Osteocyte (in vitro differentiated cells): ENCODE measurements around the gene AKNA. TPM values are rescaled to one million over a fixed set of nuclear protein-coding genes. Genes with fewer than 3 reads are reported as not detected.

ENCODE experiments used
- DNase-seq: peaks from one replicate; pipeline ENCODE4 v3.0.0; 2021; ENCODE audit warnings: mixed read lengths; ENCODE audit not compliant: unreplicated experiment; ENCODE audit errors: extremely low spot score
- H3K27ac Mint-ChIP-seq: one replicate; pipeline ENCODE4 v1.8.0; 2021; ENCODE audit warnings: mild to moderate bottlenecking, mixed read lengths; ENCODE audit not compliant: unreplicated experiment
- H3K27me3 Mint-ChIP-seq: one replicate; pipeline ENCODE4 v1.8.0; 2021; ENCODE audit warnings: mixed read lengths; ENCODE audit not compliant: unreplicated experiment
- H3K36me3 Mint-ChIP-seq: one replicate; pipeline ENCODE4 v1.8.0; 2021; ENCODE audit warnings: mixed read lengths; ENCODE audit not compliant: unreplicated experiment
- H3K4me1 Mint-ChIP-seq: one replicate; pipeline ENCODE4 v1.8.0; 2021; ENCODE audit warnings: mixed read lengths; ENCODE audit not compliant: unreplicated experiment
- H3K4me3 Mint-ChIP-seq: one replicate; pipeline ENCODE4 v1.8.0; 2021; ENCODE audit warnings: mild to moderate bottlenecking, moderate library complexity, mixed read lengths; ENCODE audit not compliant: unreplicated experiment
- H3K9me3 Mint-ChIP-seq: one replicate; pipeline ENCODE4 v1.8.0; 2021; ENCODE audit warnings: mixed read lengths; ENCODE audit not compliant: unreplicated experiment
- total RNA-seq: library from RNA; stranded (reverse); gene quantifications from 2 replicates; pipeline ENCODE4 v1.2.1, GENCODE V29; 2021
- TF ChIP-seq, protein P1 (sequence below): fragments of 200-600 bp; sonication (generic); IDR thresholded peaks from 2 replicates; pipeline ENCODE4 v1.5.0; 2021; ENCODE audit warnings: antibody characterized with exemption, mild to moderate bottlenecking, moderate library complexity

Gene AKNA
- total RNA-seq, 1 donor from 2014 or later = 36.0 TPM

DNA sequence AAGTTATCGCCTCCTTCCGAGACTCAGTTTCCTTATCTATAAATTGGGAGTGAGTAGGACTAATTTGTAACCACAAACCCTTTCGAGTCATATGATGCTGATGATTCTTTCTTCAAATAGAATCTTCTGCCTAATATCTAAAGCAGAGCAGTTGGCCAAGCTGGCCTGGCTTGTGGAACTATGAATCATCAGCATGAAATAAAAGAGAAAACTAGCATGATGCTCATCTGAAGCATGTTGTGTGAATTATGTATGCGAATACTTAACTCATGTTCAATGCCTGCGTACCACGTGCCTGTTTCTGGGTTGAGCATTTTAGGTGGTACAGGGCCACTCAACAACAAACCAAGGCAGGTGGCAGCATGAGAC lies 79.9 kb downstream of the AKNA start:
- DNase-seq = no peak
- no peak overlapping the region for H3K4me3 Mint-ChIP-seq
- H3K36me3 Mint-ChIP-seq = peaks cover 19% of the 10 kb centered on the region
- TF ChIP-seq, protein P1, sequence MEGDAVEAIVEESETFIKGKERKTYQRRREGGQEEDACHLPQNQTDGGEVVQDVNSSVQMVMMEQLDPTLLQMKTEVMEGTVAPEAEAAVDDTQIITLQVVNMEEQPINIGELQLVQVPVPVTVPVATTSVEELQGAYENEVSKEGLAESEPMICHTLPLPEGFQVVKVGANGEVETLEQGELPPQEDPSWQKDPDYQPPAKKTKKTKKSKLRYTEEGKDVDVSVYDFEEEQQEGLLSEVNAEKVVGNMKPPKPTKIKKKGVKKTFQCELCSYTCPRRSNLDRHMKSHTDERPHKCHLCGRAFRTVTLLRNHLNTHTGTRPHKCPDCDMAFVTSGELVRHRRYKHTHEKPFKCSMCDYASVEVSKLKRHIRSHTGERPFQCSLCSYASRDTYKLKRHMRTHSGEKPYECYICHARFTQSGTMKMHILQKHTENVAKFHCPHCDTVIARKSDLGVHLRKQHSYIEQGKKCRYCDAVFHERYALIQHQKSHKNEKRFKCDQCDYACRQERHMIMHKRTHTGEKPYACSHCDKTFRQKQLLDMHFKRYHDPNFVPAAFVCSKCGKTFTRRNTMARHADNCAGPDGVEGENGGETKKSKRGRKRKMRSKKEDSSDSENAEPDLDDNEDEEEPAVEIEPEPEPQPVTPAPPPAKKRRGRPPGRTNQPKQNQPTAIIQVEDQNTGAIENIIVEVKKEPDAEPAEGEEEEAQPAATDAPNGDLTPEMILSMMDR = no peak
- H3K4me1 Mint-ChIP-seq = no peaks in the 10 kb centered on the region
- H3K27me3 Mint-ChIP-seq = no peaks in the 10 kb centered on the region
- H3K9me3 Mint-ChIP-seq = no peaks in the 10 kb centered on the region
- no peak overlapping the region for H3K27ac Mint-ChIP-seq

DNA sequence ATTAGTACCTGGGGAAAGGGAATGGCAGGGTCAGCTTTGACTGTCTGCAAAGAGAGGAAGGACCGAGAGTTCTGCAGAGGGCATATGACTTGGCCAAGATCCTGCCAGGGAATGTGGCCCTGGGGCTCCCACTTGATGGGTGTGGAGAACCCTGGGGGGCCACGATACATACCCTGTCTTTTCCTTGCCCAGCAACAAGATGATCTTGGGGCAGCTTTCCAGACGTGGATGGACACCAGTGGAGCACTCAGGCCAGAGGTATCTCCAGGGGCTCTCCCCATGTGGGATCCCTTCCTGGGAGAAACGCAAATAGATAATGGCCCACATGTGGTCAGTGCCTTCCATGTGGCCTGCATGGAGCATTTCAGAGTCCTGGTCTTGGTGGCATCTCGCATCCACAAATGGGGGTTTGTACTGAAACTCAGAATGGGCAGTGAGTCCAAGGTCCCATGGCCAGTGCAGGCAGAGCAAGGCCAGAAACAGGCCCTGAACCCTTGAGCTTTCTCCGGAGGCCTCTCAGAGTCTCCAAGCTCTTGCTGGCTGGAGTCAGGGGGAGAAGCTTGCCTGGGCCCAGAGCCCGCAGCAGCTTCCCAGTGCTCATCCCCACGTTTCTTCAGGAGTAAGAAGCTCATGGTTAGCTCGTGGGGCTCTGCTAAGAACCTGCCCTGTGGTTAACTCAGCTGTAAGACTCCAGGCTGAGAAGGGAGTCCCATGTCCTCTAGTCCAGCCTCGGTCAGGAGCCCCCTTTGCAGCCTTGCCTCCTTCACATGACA lies 83.2 kb downstream of the AKNA start:
- TF ChIP-seq, protein P1 = no peak
- no peak overlapping the region for H3K27ac Mint-ChIP-seq
- no peaks in the 10 kb centered on the region for H3K27me3 Mint-ChIP-seq
- DNase-seq = peak; percentile 73
- H3K4me1 Mint-ChIP-seq = no peaks in the 10 kb centered on the region
- peaks cover 9% of the 10 kb centered on the region for H3K36me3 Mint-ChIP-seq
- no peaks in the 10 kb centered on the region for H3K9me3 Mint-ChIP-seq
- H3K4me3 Mint-ChIP-seq = no peak overlapping the region

DNA sequence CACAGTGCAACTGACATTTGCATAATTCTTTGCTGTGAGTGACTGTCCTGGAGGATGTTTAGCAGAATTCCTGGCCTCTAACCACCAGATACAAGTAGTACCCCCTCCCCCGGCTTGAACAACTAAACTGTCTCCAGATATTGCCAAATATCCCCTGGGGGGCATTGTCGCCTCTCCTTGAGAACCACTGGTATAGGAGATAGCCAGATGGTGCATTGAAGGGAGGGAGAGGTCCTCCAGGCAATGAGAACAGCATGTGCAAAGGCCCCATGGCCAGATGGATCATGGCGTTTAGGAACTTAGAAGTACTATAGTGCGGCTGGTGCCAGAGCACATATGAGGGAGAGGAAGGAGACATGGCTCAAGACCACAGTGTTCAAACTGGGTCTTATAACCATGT lies 83.8 kb downstream of the AKNA start:
- H3K4me3 Mint-ChIP-seq = no peak overlapping the region
- H3K9me3 Mint-ChIP-seq = no peaks in the 10 kb centered on the region
- DNase-seq = peak; percentile 56
- no peak overlapping the region for H3K27ac Mint-ChIP-seq
- no peaks in the 10 kb centered on the region for H3K4me1 Mint-ChIP-seq
- TF ChIP-seq, protein P1 = no peak
- no peaks in the 10 kb centered on the region for H3K27me3 Mint-ChIP-seq
- peaks cover 9% of the 10 kb centered on the region for H3K36me3 Mint-ChIP-seq

DNA sequence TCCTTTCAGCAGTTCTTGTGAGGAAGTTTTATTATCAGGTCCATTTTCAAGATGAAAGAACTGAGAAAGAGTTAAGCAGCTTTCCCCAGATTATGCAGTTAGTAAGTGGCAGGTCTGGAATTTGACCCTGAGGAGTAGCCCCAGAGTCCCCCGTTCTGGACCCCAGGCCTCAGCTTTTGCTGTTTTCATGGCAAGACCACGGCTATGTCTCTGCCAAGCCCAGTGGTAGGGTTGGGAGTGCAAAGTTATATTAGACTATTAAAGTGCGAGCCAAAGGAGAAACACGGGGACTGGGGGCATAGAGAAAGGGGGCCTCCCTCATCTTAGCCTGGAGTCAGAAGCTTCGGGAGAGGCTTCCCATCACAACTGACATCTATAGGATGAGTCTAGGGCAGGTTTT lies 84.2 kb downstream of the AKNA start:
- Mint-ChIP-seq H3K27me3 (no peaks in the 10 kb centered on the region), H3K9me3 (no peaks in the 10 kb centered on the region), H3K27ac (no peak overlapping the region), H3K4me3 (no peak overlapping the region), H3K4me1 (no peaks in the 10 kb centered on the region), H3K36me3 (peaks cover 13% of the 10 kb centered on the region)
- peak; percentile 48 for DNase-seq
- TF ChIP-seq, protein P1 = no peak

DNA sequence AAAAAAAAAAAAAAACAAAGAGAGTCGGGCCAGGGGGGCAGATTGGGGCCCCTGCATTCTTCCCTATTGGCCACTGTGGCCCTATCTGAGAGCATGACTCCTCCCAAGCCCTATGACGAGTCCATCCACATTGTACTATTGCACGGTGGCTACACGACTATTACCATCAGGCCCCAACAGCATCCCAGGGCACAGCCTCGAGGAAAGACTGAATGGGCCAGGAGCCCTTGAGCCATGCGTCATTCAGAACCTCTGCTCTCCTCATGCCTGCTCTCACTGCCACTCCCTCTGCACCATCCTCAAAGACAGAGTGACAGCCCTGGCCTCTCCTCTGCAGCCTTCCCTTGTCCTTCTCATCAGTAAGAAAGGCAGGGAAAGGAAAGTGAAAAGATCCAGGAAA lies 85.1 kb downstream of the AKNA start:
- Mint-ChIP-seq H3K4me1 (no peaks in the 10 kb centered on the region), H3K4me3 (no peak overlapping the region), H3K9me3 (no peaks in the 10 kb centered on the region), H3K27me3 (no peaks in the 10 kb centered on the region), H3K36me3 (peaks cover 17% of the 10 kb centered on the region), H3K27ac (no peak overlapping the region)
- TF ChIP-seq, protein P1 = no peak
- DNase-seq = peak; percentile 51
